Renal cortex interstitium (tissue), 11 donors: ENCODE data around the gene KCNK3. TPM values are rescaled to one million over a fixed set of nuclear protein-coding genes. Genes with fewer than 3 reads are reported as not detected.
"Not testable (repeated sequence)": the region's sequence is repeated elsewhere in the genome, so short reads cannot be mapped to it uniquely, and the experiment has no call there.

Source experiments
- DNase-seq, 11 donors: peaks; one replicate each; pipeline ENCODE4 v3.0.0-alpha.2; 2013; ENCODE audit warnings: low read depth in 9 of 11, low spot score in 4 of 11; ENCODE audit errors: extremely low read depth in 1 of 11
- polyA plus RNA-seq, 3 donors: library from polyadenylated mRNA; unstranded; fragments of 120-200 nt; gene quantifications; one replicate each; pipeline ENCODE4 v1.2.1, GENCODE V29; 2013; ENCODE audit not compliant: insufficient read length in 3 of 3

KCNK3 gene
- polyA plus RNA-seq, 3 donors = 1.3 to 9.3 (median 3.3) TPM

DNA sequence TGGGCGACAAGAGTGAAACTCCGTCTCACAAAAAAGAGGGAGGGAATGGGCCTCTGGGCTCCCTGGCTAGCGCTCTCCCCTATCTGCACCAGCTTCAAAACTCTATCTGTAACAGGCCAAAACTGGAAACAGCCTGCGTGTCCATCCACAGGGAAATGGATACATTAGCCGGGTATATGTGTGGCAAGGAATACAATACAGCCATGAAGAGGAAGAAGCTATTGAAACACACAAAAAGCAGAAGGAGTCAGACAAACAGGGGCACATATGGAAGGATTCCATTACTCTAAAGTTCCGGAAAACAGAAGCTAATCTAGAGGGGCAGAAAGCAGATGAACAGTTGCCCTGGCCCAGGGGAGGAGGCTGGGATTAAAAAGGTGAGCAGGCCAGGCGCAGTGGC is 47.0 kb downstream of the KCNK3 start:
- DNase-seq = no peak

DNA sequence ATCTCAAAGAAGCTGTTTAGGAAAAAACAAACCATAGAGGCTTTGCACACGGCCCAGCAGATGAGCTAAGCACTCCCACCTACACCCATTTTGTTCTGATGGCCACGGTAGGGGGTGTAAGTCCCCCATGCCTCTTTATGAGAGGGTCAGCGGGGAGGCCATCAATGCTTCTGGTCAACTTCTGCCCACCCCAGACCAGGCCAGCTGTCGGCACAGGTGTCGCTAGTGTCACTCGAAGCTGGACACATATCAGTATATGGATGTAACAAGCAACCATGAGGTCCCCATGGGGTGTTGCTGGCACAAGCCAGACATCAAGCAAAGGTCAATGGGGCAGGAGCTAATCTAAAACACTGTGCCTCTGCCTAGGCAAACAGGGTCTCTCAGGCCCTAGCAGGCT is 47.8 kb downstream of the KCNK3 start:
- DNase-seq = no peak

DNA sequence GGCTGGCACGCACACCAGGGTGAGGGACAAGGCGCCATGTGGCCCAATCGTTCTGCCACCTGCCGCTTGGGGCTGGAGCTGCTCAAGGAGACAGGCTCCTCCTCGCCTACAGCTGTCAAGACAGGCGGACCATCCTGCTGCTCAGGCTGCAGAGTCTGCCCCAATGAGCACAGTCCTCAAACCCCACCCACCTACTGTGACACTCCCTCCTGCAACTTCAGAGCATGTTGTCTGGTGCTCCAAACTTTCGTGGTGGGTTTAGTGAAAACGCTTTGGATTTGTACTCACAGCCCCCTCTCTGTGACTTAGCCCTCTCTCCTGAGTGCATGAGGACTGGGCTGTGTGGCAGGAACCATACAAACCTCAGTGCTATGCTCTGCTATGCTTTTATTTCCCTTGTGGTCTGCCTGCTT is 48.4 kb downstream of the KCNK3 start:
- no peak for DNase-seq

DNA sequence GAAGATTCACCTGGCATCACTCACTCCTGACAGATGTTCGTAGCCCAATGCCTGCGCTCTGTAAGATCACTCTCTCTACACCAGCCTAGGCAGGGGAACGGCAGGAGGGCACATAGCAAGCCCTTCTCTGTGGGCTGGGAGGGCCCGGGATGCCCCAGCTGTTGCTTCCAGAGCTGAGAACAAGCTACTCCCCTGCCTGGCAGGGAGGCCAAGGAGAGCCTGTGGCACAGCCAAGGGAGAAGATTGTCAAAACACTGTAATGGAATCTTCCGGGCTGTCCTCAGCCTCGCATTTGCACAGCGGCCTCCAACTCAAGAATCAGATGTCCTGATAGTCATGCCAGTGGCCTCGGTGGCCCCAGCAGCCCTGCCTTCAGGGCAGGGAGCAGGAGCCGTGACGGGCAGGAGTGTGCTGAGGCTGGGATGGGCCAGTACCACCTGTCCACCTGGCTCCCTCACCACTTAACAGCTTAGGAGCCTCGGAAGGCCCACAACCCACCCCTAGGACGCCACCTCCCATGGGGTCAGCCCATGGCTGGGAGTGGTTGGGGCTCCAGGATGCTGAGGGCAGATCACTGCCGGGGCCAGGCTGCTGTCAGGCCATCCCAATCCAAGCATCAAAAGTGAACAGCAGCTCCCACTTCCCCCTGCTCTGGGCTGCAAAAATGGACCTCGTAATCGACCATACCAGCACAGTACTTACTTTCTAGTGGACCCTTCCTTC is 49.7 kb downstream of the KCNK3 start:
- DNase-seq = no peak

DNA sequence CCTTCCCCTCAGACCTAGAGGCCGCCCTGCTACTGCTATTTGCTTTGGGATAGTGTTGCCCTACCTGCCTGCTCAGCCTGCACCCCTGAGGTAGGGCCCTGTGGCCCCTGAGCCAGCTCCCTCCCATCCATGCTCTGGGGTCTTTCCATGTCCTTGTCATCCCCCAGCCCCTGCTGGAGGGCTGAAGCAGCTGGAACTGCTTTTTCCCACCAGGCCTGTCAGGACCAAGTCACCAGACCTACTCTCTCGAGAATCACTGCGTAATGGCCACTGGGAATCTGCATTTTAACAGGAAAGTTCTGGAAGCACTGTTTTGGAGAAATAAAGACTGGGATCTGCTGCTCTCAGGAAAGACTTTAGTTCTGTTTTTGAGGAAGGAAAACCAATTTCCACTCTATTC is 51.3 kb downstream of the KCNK3 start:
- no peak for DNase-seq

DNA sequence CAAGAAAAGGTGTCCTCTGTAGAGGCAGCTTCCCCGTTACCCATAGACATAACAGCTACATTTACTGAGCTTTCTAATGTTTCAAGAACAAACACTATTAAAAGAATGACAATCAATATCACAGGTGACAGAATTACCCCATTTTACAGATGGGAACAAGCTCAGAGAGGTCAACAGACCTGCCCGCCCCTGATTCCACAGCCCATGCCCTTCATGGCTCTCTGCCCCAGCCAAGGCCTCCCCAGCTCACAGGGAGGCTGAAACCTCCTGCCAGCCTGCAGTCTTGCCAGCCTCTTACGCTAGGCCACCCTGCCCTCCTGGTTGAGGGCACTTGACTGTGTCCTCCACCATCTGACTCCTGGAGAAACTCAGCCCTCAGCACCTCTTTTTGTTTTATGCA is 52.4 kb downstream of the KCNK3 start:
- no peak for DNase-seq

DNA sequence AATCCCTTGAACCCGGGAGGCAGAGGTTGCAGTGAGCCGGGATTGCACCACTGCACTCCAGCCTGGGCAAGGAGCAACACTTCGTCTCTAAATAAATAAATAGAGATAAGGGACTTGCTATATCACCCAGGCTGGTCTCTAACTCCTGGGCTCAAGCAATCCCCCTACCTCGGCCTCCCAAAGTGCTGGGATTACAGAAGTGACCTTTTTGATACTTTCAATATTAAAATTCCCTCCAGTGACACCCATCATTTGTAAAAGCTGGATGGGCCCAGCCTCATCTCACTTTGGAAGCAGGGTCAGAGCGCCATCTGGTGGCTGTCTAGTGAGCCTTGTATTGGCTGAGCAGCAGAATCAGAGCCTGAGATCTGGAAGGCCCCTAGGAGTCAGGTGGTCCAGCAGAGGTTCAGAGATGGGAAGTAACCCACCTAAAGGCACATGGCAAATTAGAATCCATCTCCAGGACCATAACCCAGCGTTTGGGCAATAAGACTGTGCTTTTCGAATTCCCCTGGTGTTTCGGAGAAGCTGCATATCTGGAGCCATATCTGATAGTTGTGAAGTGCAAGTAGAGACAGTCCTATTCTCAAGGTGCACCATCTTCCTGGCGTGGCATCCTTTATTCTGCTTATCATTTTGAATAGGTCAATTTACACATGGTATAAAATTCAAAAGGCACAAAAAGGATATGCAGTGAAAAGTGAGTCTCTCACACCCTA is 53.2 kb downstream of the KCNK3 start:
- DNase-seq = peak in 10 of 11 donors; percentile 53 to 82 (median 65)

DNA sequence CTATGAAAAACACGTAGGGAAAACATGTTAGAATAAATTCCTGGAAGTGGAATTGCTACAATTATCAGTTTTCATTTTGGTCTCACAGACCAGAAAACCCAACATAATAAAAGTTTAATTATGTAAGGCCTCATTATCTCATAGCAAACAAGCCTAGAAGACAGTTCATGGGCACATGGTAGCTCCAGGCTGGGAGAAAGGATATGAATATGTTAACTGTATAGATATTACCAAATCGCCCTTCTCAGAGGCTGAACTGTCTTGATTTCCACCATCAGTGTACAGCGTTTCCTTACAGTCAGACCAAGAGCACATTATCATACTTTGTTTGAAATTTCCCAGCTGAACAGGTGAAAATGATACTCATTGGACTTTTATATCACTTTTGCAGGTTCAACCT is 54.4 kb downstream of the KCNK3 start:
- DNase-seq = no peak

DNA sequence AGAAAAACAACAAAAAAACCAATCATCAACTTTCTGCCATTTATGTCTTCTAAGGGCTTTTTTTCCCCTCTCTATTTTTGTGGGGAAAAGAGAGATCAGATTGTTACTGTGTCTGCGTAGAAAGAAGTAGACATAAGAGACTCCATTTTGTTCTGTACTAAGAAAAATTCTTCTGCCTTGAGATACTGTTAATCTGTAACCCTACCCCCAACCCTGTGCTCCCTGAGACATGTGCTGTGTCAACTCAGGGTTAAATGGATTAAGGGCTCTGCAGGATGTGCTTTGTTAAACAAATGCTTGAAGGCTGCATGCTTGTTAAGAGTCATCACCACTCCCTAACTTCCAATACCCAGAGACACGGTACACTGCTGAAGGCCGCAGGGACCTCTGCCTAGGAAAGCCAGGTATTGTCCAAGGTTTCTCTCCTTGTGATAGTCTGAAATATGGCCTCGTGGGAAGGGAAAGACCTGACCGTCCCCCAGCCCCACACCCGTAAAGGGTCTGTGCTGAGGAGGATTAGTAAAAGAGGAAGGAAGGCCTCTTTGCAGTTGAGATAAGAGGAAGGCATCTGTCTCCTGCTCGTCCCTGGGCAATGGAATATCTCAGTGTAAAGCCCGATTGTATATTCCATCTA is 57.4 kb downstream of the KCNK3 start:
- not testable (repeated sequence) for DNase-seq

DNA sequence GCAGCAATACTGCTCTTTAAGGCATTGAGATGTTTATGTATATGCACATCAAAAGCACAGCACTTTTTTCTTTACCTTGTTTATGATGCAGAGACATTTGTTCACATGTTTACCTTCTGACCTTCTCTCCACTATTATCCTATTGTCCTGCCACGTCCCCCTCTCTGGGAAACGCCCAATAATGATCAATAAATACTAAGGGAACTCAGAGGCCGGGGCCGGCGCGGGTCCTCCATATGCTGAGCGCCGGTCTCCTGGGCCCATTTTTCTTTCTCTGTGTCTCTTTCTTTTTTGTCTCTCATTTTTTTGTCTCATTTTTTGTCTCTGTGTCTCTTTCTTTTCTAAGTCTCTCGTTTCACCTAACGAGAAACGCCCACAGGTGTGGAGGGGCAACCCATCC is 57.9 kb downstream of the KCNK3 start:
- not testable (repeated sequence) for DNase-seq

DNA sequence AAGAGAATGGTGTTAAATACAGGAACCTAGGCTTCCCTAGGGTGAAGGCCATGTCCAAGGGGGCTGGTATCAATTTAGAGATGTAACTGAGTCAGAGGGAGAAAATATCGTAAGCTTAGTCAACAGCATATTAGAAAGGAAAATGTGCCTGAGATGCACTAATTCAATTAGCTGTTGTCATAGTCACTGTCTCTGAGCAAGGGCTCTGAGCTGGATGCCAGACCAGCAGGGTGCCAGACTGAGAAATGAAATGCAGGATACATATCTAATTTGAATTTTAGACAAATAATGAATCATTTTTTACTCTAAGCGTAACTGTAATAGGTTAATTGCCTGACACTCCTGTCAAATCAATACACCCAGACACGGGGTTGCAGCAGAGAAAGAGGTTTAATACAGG is 60.1 kb downstream of the KCNK3 start:
- no peak for DNase-seq

DNA sequence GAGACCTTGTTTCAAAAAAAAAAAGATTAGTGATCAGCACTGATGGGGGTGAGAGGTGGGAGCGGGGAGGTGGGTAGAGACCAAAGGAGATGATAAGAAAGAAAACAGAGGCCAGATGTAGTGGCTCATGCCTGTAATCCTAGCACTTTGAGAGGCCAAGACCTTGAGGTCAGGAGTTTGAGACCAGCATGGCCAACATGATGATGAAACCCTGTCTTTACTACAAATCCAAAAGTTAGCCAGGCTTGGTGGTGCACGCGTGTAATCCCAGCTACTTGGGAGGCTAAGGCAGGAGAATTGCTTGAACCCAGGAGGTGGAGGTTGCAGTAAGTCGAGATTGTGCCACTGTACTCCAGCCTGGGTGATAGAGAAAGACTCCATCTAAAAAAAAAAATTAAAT is 62.0 kb downstream of the KCNK3 start:
- no peak for DNase-seq

DNA sequence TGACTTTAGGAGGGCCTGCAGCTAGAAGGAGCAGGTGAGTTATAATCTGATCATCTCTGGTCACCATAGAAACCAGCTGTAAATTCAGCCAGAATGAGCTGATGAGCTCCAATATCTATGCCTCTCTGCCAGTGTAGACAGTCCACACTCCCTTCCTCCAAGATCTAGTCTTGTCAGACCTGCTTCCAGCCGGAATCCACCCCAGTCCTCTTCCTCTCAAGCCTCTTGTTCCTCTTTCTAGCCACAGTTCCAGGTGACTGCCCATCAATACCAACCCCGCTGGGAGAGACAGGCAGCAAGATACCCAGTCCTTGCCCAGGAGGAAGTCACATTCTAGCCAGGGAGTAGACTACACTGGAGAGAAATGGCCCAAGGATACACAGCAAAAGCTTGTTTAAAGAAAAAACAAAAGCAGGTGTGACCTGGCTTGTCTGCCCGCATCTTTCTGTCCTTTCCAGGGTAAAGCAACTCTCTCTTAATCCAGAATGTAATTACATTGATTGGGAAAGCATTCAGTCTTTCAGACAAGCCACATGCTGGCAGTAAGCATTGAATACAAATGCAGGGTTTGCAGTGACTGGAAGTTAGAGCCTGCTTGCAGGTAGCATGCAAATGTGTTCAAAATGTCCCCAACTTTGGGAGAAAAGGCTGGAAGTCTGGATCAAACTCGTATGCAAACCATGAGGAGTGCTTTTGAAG is 62.6 kb downstream of the KCNK3 start:
- DNase-seq = no peak

DNA sequence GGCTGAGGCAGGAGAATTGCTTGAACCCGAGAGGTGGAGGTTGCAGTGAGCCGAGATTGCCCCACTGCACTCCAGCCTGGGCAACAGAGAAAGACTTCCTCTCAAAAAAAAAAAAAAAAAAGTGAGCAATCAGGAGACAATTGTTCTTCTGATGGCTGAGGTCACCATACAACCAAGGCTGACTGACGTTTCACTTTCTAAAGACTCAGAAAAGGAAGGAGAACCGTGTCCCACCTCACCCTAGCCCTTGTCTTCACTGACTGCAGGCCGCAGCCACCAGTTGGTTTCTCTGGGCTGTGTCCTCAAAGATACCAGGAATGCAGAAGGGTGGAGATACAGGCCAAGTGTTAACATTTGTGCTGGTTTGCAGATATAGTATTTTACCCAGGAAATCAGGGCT is 63.8 kb downstream of the KCNK3 start:
- DNase-seq = no peak

DNA sequence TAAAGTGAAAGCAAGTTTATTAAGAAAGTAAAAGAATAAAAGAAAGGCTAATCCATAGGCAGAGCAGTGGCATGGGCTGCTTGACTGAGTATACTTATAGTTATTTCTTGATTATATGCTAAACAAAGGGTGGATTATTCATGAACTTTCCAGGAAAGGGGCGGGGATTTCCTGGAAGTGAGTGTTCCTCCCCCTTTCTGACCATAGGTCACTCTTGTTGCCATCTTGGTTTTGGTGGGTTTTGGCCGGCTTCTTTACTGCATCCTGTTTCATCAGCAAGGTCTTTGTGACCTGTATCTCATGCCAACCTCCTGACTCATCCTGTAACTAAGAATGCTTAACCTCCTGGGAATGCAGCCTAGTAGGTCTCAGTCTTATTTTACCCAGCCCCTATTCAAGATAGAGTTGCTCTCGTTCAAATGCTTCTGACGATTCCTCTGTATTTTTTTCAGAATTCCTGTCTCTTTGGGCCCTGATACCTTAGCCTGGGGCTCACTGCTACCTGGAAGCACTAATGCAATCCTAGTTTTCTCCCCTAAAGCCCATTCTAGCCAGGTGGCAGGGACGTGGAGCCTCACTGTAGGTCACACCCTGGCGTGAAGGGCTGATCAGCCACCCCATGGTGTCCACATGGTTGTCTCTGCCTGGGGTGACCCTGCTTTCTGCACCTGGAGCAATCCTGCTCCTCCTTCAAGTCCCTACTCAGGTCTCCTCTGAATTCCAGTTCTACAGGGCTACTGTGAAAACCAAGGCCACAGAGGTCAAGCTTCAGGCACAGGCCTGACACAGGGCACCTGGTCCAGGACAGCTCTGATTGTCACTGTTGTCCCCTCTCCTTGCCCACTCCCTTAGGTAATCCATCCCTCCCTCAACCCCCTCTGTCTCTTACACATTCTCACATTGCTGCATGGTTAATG is 65.6 kb downstream of the KCNK3 start:
- peak in 1 of 11 donors; percentile 51 for DNase-seq

DNA sequence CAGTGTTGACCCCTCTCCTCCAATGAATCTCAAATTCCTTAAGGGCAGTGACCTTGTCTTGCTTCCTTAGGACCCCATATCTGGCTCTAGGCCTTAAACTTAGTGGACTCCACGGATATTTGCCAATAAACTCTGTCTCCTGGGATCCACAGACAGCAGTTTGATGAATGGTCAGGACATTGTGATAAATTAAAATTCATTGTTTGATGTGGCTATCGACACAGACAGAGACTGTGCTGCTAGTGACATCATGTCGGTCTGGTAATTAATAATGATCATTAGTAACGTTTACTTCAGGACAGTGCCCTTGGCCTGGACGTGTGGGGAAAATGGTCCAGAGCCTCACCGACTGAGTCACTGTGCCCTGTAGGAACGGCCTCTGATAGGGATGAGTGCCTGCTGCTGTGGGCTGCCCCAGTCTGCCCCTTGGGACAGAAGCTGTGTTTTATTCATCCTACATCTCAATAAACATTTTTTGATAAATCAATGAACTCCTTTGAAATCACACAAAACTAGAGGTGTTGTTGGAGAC is 66.3 kb downstream of the KCNK3 start:
- no peak for DNase-seq

DNA sequence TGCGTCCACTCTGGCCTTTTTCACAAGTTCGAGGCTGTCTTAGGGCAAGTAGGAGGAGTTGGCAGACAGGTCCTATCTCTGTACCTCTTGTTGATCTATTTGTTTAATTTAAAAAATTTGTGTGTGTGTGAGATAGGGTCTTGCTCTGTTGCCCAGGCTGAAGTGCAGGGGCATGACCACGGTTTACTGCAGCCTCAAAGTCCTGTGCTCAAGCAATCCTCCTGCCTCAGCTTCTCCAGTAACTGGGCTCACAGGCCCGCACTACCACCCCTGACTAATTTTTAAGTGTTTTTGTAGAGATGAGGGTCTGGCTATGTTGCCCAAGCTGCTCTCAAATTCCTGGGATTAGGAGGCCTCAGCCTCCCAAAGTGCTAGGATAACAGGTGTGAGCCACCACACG is 67.3 kb downstream of the KCNK3 start:
- DNase-seq = no peak

DNA sequence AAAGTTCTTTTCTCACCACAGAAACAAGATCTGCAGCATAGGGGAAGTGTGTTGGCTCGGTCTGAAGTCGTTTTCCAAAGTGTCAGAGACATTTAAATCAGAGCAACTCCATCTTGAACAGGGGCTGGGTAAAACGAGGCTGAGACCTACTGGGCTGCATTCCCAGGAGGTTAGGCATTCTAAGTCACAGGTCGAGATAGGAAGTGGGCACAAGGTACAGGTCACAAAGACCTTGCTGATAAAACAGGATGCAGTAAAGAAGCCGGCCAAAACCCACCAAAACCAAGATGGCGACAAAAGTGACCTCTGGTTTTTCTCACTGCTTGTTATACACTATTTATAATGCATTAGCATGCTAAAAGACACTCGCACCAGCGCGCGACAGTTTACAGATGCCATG is 68.5 kb downstream of the KCNK3 start:
- DNase-seq = not testable (repeated sequence)

DNA sequence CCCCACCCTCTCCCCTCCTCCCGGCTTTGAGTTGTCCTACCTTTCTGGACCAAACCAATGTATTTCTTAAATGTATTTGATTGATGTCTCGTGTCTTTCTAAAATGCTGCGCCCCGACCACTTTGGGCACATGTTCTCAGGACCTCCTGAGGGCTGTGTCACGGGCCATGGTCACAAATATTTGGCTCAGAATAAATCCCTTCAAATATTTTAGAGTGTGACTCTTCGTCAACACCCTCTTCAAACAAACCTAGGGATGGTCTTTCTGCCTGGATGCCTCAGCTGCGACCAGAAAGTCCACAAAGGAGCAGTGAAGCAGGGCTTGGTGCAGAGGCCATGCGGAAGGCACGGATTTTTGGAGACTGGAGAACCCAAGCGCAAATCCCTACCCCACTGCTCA is 70.5 kb downstream of the KCNK3 start:
- DNase-seq = no peak
